Body of pancreas (tissue), 4 donors: ENCODE data around the gene AATF. TPM values are rescaled to one million over a fixed set of nuclear protein-coding genes. Genes with fewer than 3 reads are reported as not detected.

Source experiments
- ATAC-seq: fragments of 150-250 bp; one replicate; pipeline ENCODE4 v1.9.1; 2016
- DNase-seq, 4 donors: peaks; one replicate each; pipeline ENCODE4 v3.0.0-alpha.2; 2019
- H3K27ac ChIP-seq, 4 donors: fragments of 200-600 bp; sonication (generic); 1 replicate in 3 of 4; 2 replicates in 1 of 4; pipeline versions ENCODE4 v1.5.1 to v1.6.1; 2016 to 2019; ENCODE audit warnings: mild to moderate bottlenecking in 1 of 4, mixed read lengths in 1 of 4, moderate library complexity in 1 of 4
- H3K27me3 ChIP-seq, 2 donors: fragments of 200-600 bp; sonication (generic); one replicate each; pipeline ENCODE4 v1.6.0; 2016; ENCODE audit warnings: mild to moderate bottlenecking in 1 of 2
- H3K36me3 ChIP-seq, 2 donors: fragments of 200-600 bp; sonication (generic); replicated peaks in 1 of 2; 2 replicates each; pipeline ENCODE4 v1.5.1; 2016; ENCODE audit warnings: low read depth in 2 of 2; ENCODE audit not compliant: insufficient read depth in 1 of 2
- H3K4me1 ChIP-seq: fragments of 200-600 bp; sonication (generic); one replicate; pipeline ENCODE4 v1.6.0; 2016
- H3K4me3 ChIP-seq, 2 donors: fragments of 200-600 bp; sonication (generic); 1 replicate in 1 of 2; 2 replicates in 1 of 2; pipeline ENCODE4 v1.5.1; 2016 to 2019
- H3K9me3 ChIP-seq, 3 donors: fragments of 200-600 bp; sonication (generic); 1 replicate in 2 of 3; 2 replicates in 1 of 3; pipeline ENCODE4 v1.5.1; 2016
- POLR2A ChIP-seq, 3 donors: fragments of 450-650 bp; IDR thresholded peaks; one replicate each; pipeline ENCODE4 v1.6.1; 2016; ENCODE audit warnings: antibody characterized with exemption in 3 of 3, mild to moderate bottlenecking in 2 of 3
- WGBS, 2 donors: methylation state at CpG; one replicate each; pipeline ENCODE4 v1.1.5; 2017; 5-methylcytosine and 5-hydroxymethylcytosine counted together
- intact Hi-C: fragments of 100-400 bp; cut with DNase I; formaldehyde crosslinking; loops from one replicate; pipeline ENCODE4 v1.15.1; 2023
- total RNA-seq, 2 donors: library from RNA; depleted of rRNA; stranded (reverse); fragments of >200 nt; gene quantifications; one replicate each; pipeline ENCODE4 v1.1.0, GENCODE V29; 2016
- TF ChIP-seq, protein P1 (sequence below), 7 experiments: fragments of 450-650 bp in 4 of 7; fragments of 200-600 bp in 3 of 7; sonication (generic) in 3 of 7; IDR thresholded peaks; one replicate each; pipeline ENCODE4 v1.5.1; 2016 to 2019; ENCODE audit warnings: antibody characterized with exemption in 7 of 7

Gene AATF
- total RNA-seq, 2 donors from 2014 or later, result 16.5 to 28.3 TPM

- H3K36me3 ChIP-seq, result no peaks in the 10 kb centered on the region
- no peak overlapping the region for H3K4me3 ChIP-seq
- H3K27me3 ChIP-seq, result peaks cover 0 to 46% of the 10 kb centered on the region in 2 donors
- H3K4me1 ChIP-seq, result peaks cover 44% of the 10 kb centered on the region
- no peak overlapping the region for H3K27ac ChIP-seq
- intact Hi-C loops, result no loop called here
- ATAC-seq (no peak), DNase-seq (no peak)
- no peak for TF ChIP-seq POLR2A (IDR thresholded peaks at IDR 0.05)
- TF ChIP-seq, protein P1, sequence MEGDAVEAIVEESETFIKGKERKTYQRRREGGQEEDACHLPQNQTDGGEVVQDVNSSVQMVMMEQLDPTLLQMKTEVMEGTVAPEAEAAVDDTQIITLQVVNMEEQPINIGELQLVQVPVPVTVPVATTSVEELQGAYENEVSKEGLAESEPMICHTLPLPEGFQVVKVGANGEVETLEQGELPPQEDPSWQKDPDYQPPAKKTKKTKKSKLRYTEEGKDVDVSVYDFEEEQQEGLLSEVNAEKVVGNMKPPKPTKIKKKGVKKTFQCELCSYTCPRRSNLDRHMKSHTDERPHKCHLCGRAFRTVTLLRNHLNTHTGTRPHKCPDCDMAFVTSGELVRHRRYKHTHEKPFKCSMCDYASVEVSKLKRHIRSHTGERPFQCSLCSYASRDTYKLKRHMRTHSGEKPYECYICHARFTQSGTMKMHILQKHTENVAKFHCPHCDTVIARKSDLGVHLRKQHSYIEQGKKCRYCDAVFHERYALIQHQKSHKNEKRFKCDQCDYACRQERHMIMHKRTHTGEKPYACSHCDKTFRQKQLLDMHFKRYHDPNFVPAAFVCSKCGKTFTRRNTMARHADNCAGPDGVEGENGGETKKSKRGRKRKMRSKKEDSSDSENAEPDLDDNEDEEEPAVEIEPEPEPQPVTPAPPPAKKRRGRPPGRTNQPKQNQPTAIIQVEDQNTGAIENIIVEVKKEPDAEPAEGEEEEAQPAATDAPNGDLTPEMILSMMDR (IDR thresholded peaks at IDR 0.05), result no peak
- no peaks in the 10 kb centered on the region for H3K9me3 ChIP-seq
- 40 to 61% methylated on average over 2 of the region's 2 CpGs for WGBS, 2 donors
These were observed 2.0 kb upstream of the AATF start for GRCh38 chr17:36946726-36947091.

GRCh38 chr17:36947922-36948716, 635 bp upstream of the AATF start:
- DNase-seq, result no peak
- Histone ChIP-seq H3K27me3 (peaks cover 0 to 32% of the 10 kb centered on the region in 2 donors), H3K4me3 (peak overlapping the region; percentile 67 to 75), H3K4me1 (peaks cover 30% of the 10 kb centered on the region), H3K27ac (peak overlapping the region; percentile 41 to 91 (median 73)), H3K9me3 (no peaks in the 10 kb centered on the region), H3K36me3 (peaks cover 0 to 2% of the 10 kb centered on the region in 2 donors)
- TF ChIP-seq, protein P1 (IDR thresholded peaks at IDR 0.05), result no peak
- TF ChIP-seq POLR2A (IDR thresholded peaks at IDR 0.05), result no peak
- ATAC-seq, result peak; percentile 70
- intact Hi-C loops, result no loop called here
- 1% methylated on average over 26 of the region's 26 CpGs for WGBS, 2 donors

GRCh38 chr17:36949461-36949927, 740 bp downstream of the AATF start:
- DNase-seq (no peak), ATAC-seq (peak; percentile 13)
- Histone ChIP-seq H3K4me3 (peak overlapping the region; percentile 67 to 75), H3K27me3 (peaks cover 0 to 19% of the 10 kb centered on the region in 2 donors), H3K9me3 (no peaks in the 10 kb centered on the region), H3K36me3 (peaks cover 0 to 14% of the 10 kb centered on the region in 2 donors), H3K4me1 (peaks cover 27% of the 10 kb centered on the region), H3K27ac (peak overlapping the region; percentile 18 to 91 (median 73))
- intact Hi-C loops, result no loop called here
- TF ChIP-seq POLR2A (IDR thresholded peaks at IDR 0.05), result no peak
- TF ChIP-seq, protein P1 (IDR thresholded peaks at IDR 0.05), result no peak
- WGBS, 2 donors, result 3 to 10% methylated on average over 9 of the region's 9 CpGs

- 58% methylated on average over 8 of the region's 8 CpGs for WGBS, 2 donors
- H3K4me3 ChIP-seq, result no peak overlapping the region
These were observed 1.3 kb downstream of the AATF start for GRCh38 chr17:36950027-36950426.

More at GRCh38 chr17:36950027-36950426, 1.3 kb downstream of the AATF start:
- intact Hi-C loops, result no loop called here
- Histone ChIP-seq H3K27me3 (peaks cover 0 to 14% of the 10 kb centered on the region in 2 donors), H3K27ac (no peak overlapping the region), H3K36me3 (peaks cover 0 to 17% of the 10 kb centered on the region in 2 donors), H3K4me1 (peaks cover 27% of the 10 kb centered on the region), H3K9me3 (no peaks in the 10 kb centered on the region)
- no peak for DNase-seq
- TF ChIP-seq, protein P1 (IDR thresholded peaks at IDR 0.05), result no peak
- no peak for ATAC-seq
